ENCODE results near the gene ATP9B. TPM values are rescaled to one million over a fixed set of nuclear protein-coding genes. Genes with fewer than 3 reads are reported as not detected.
A peak's percentile ranks its signal among the peaks of the same experiment; 100 is the strongest.
"Not testable (repeated sequence)": the region's sequence is repeated elsewhere in the genome, so short reads cannot be mapped to it uniquely, and the experiment has no call there.

Gene ATP9B
- total RNA-seq, 2 donors from 2014 or later = 27.4 to 29.2 TPM

GRCh38 chr18:79068341-79068936 lies 755 bp upstream of the ATP9B start:
- DNase-seq (peak in 1 of 2 donors; percentile 28), ATAC-seq (no peak)
- intact Hi-C loops (cut with DNase I, micrococcal nuclease) = no loop called here

GRCh38 chr18:79069717-79070151 lies 540 bp downstream of the ATP9B start:
- DNase-seq (no peak), ATAC-seq (no peak)
- intact Hi-C loops (cut with DNase I, micrococcal nuclease) = no loop called here

- intact Hi-C loops (cut with DNase I, micrococcal nuclease) = no loop called here
- ATAC-seq (no peak), DNase-seq (no peak)
Observed at GRCh38 chr18:79070486-79070885, 1.3 kb downstream of the ATP9B start.

GRCh38 chr18:79071037-79071436 lies 1.8 kb downstream of the ATP9B start:
- ATAC-seq = no peak
- DNase-seq = no peak
- intact Hi-C loops (cut with DNase I, micrococcal nuclease) = no loop called here

GRCh38 chr18:79071503-79072210 lies 2.5 kb downstream of the ATP9B start:
- ATAC-seq = no peak
- no peak for DNase-seq
- intact Hi-C loops (cut with DNase I, micrococcal nuclease) = no loop called here

GRCh38 chr18:79072655-79073054 lies 3.5 kb downstream of the ATP9B start:
- ATAC-seq; DNase-seq; intact Hi-C loops (cut with DNase I, micrococcal nuclease): not testable (repeated sequence)

- DNase-seq (no peak), ATAC-seq (no peak)
- intact Hi-C loops (cut with DNase I, micrococcal nuclease) = no loop called here
Observed at GRCh38 chr18:79077181-79077580, 8.0 kb downstream of the ATP9B start.

- intact Hi-C loops (cut with DNase I, micrococcal nuclease); ATAC-seq; DNase-seq: not testable (repeated sequence)
Observed at GRCh38 chr18:79078791-79079190, 9.6 kb downstream of the ATP9B start.

GRCh38 chr18:79092874-79093273 lies 23.7 kb downstream of the ATP9B start:
- ATAC-seq = no peak
- intact Hi-C loops (cut with DNase I, micrococcal nuclease) = loop anchor here in 1 of 2 donors (10.0 kb wide), 1 partner anchor 62 kb away; no protein-coding TSS in a partner anchor
- no peak for DNase-seq

GRCh38 chr18:79093986-79094385 lies 24.8 kb downstream of the ATP9B start:
- intact Hi-C loops (cut with DNase I, micrococcal nuclease) = loop anchor here in 1 of 2 donors (10.0 kb wide), 1 partner anchor 61 kb away; no protein-coding TSS in a partner anchor
- DNase-seq = no peak
- ATAC-seq = no peak

GRCh38 chr18:79095216-79095615 lies 26.0 kb downstream of the ATP9B start:
- intact Hi-C loops (cut with DNase I, micrococcal nuclease) = loop anchor here in 1 of 2 donors (10.0 kb wide), 1 partner anchor 60 kb away; no protein-coding TSS in a partner anchor
- ATAC-seq (no peak), DNase-seq (no peak)

- intact Hi-C loops (cut with DNase I, micrococcal nuclease) = no loop called here
- no peak for DNase-seq
- ATAC-seq = no peak
Observed at GRCh38 chr18:79100944-79101343, 31.8 kb downstream of the ATP9B start.

- no peak for ATAC-seq
- intact Hi-C loops (cut with DNase I, micrococcal nuclease) = no loop called here
Observed at GRCh38 chr18:79102886-79103285, 33.7 kb downstream of the ATP9B start.

GRCh38 chr18:79104137-79104536 lies 34.9 kb downstream of the ATP9B start:
- DNase-seq = no peak
- no peak for ATAC-seq
- intact Hi-C loops (cut with DNase I, micrococcal nuclease) = no loop called here

More at GRCh38 chr18:79102886-79103285, 33.7 kb downstream of the ATP9B start:
- no peak for DNase-seq

GRCh38 chr18:79105455-79105854 lies 36.3 kb downstream of the ATP9B start:
- ATAC-seq (no peak), DNase-seq (no peak)
- intact Hi-C loops (cut with DNase I, micrococcal nuclease) = no loop called here

GRCh38 chr18:79106084-79106483 lies 36.9 kb downstream of the ATP9B start:
- intact Hi-C loops (cut with DNase I, micrococcal nuclease) = no loop called here
- ATAC-seq (no peak), DNase-seq (no peak)

GRCh38 chr18:79107886-79108285 lies 38.7 kb downstream of the ATP9B start:
- intact Hi-C loops (cut with DNase I, micrococcal nuclease) = no loop called here
- ATAC-seq (no peak), DNase-seq (no peak)

GRCh38 chr18:79108549-79109215 lies 39.5 kb downstream of the ATP9B start:
- ATAC-seq = no peak
- intact Hi-C loops (cut with DNase I, micrococcal nuclease) = no loop called here
- no peak for DNase-seq

GRCh38 chr18:79111483-79111882 lies 42.3 kb downstream of the ATP9B start:
- intact Hi-C loops (cut with DNase I, micrococcal nuclease) = no loop called here
- ATAC-seq = no peak
- DNase-seq = no peak

GRCh38 chr18:79117385-79117784 lies 48.2 kb downstream of the ATP9B start:
- ATAC-seq (no peak), DNase-seq (no peak)
- intact Hi-C loops (cut with DNase I, micrococcal nuclease) = no loop called here
